ENCODE data around the gene ZNF550.
"Not testable (repeated sequence)": the region's sequence is repeated elsewhere in the genome, so short reads cannot be mapped to it uniquely, and the experiment has no call there.

ZNF550 gene

DNA sequence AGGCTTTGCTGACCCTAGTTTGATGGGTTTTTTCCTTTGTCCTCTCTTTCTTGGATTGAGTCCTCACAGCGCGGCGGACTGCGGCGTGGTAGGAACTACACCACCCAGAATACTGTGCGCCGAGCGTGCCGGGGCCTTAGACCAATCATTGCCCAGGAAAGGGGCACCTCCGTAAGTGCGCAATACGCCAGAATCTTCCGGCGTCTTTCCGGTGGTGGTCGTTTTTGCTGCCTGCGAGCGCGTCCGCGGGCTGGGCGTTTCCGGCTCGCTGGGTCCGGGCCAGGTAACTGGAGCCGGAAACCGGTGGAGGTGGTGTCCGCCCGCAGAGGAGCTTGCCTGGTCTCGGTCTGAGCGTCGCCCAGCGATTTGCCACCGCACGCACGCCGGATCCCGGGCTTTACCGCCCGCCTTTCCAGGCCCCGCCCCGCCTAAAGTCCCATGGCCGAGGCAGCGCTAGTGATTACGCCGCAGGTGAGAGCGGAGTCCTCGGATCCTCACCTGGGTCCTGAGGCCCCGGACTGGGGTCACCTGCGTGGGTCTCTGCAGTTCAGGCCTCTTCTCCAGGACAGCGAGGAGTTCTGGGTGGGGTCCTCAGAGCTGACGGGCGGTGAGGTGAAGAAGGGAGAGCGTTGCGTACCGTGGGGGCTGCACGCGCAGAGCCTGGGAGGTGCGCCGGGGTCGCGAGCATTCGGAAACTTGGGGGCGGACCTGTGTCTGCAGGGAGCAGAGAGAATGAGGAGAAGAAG lies 32.4 kb downstream of the ZNF550 start, which contains the start of gene ZNF549:
ZNF549 (plus strand) TSS at position 221 of the 746 bp plus-strand sequence; CDS start at position 439, 218 bp downstream.
- peak; percentile 89 for DNase-seq

DNA sequence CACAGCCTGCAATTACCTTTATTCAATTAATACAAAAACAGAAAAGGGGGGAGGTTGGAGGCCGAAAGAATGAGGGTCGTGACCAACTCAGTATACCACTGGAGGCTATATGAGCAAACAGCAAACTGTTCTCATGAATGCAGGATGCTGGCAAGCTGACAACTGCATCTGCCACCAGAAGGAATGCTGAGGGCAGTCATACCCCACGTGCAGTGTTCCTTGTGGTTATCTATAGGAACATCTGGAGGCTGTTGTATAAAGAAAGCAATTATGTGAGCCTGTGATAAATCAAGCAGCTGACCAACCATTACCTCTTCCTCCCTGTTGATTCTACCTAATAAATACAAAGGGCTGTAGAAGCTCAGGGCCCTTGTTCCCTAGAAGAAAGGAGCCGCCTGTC lies 41.6 kb downstream of the ZNF550 start:
- not testable (repeated sequence) for DNase-seq

DNA sequence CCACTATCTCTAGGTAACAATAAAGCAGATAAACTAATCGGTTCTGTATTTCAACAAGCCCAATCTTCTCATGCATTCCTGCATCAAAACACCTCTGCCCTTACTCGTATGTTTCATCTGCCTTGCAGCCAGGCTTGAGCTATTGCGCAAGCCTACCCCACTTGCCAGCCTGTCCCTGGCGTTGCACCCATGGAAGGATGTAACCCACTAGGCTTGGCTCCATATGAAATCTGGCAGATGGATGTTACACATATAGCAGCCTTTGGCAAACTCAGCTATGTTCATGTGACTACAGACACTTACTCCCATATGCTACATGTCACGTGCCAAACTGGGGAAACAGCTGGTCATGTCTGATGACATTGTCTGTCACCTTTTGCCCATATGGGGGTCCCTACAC lies 44.4 kb downstream of the ZNF550 start:
- no peak for DNase-seq

DNA sequence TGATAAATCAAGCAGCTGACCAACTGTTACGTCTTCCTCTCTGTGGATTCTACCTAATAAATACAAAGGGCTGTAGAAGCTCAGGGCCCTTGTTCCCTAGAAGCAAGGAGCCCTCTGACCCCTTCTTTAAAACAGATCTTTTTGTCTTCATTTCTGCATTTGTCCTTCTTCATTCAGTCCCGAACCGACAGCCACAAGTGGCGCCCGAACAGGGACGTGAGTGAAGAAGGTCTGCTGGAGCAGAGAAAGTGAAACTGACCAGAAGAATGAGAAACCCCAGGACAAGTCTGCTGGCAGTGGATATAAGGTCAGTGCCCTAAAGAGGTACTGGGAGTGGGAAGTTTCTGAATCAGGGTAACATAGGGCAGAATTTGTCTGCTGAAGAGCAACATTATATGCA lies 46.8 kb downstream of the ZNF550 start:
- no peak for DNase-seq

DNA sequence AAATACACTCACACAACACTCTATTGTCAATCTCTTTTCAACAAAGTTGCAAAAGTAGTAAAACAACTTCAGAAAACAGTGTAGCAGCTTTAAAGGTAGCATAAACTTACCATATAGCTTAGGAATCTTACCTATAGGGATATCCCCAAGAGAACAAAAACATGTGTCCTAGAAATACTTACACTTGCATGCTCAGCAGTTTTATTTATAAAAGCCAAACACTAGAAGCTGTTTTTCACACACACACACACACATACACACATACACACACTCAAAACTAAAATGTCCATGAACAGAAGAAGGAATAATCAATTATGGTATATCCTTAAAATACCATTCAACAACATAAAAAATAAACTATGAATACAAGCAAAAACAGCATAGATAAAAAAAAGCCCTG lies 48.2 kb downstream of the ZNF550 start:
- DNase-seq, result no peak

DNA sequence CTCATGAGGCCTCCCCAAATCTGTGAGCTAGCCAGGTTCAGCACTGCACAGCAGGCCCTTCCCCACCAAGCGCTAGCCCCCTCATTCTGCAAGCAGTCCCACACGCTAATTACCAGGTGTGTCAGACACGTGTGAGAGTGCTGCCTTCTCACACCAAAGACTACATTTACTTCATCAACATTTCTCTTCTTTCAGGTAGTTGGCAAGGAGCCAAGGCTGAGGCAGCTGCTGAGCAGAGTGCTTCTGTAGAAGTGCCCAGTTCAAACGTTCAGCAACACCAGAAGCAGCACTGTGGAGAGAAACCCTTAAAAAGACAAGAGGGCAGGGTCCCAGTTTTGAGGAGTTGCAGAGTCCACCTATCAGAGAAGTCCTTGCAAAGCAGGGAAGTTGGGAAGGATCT lies 53.5 kb downstream of the ZNF550 start:
- DNase-seq, result no peak

DNA sequence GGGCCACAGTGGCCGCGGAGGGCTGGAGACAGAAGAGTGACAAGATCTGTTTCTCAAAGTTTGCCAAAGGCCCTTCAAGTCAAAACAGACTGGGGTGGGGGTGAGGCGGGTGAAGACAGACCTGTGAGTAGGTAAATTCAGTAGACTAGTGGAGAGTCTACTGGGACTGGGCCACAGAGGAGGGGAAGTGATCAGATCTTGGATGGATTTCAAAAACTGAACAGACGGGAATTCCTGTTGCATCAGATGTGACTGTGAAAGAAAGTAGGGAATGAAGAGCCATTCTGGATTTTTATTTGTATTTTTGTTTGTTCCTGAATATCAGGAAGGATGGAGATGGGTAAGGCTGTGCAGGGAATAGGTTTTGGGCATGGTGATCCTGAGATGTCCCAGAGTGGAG lies 59.3 kb downstream of the ZNF550 start:
- not testable (repeated sequence) for DNase-seq

DNA sequence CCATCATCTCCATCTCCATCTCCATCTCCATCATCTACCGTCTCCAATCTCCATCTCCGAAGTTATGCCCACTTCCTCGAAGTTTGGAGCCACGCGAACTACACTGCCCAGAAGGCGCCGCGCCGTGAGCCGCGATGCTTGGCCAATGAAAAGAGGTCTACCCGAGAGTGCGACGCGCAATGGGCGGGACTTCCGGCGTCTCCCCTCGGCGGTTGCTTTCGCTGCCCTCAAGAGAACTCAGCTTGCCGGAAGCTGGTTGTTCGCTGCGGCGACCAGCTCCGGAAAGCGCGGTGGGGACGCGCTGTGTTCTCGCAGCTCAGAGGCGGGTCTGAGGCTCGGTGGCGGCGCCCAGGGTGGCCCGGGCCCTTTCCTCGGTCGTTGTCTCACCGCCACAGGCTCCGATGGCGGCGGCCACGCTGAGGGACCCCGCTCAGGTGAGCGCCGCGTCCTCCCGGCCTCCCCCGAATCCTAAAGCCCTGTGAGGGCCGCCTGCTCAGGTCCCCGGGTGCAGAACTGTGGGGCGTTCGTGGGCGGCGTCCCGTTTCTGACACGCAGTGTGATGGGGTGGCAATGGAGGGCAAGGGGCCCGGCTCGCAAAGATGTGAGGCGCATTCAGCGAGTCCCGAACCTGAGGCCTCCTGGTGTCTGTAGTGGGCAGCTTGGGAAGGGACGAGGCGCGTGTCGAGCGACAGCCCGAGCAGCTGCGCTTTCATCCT lies 59.8 kb downstream of the ZNF550 start, which contains the start of gene ZNF773:
ZNF773 (plus strand) TSS at position 259 of the 716 bp plus-strand sequence; CDS start at position 402, 143 bp downstream.
- peak; percentile 93 for DNase-seq

DNA sequence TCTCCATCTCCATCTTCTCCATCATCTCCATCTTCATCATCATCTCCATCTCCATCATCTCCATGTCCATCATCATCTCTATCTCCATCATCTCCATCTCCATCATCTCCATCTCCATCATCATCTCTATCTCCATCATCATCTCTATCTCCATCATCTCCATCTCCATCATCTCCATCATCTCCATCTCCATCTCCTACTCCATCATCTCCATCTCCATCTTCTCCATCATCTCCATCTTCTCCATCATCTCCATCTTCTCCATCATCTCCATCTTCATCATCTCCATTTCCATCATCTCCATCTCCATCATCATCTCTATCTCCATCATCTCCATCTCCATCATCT lies 60.4 kb downstream of the ZNF550 start:
- not testable (repeated sequence) for DNase-seq

DNA sequence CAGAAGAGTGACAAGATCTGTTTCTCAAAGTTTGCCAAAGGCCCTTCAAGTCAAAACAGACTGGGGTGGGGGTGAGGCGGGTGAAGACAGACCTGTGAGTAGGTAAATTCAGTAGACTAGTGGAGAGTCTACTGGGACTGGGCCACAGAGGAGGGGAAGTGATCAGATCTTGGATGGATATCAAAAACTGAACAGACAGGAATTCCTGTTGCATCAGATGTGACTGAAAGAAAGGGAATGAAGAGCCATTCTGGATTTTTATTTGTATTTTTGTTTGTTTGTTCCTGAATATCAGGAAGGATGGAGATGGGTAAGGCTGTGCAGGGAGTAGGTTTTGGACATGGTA lies 71.4 kb downstream of the ZNF550 start:
- DNase-seq, result not testable (repeated sequence)

DNA sequence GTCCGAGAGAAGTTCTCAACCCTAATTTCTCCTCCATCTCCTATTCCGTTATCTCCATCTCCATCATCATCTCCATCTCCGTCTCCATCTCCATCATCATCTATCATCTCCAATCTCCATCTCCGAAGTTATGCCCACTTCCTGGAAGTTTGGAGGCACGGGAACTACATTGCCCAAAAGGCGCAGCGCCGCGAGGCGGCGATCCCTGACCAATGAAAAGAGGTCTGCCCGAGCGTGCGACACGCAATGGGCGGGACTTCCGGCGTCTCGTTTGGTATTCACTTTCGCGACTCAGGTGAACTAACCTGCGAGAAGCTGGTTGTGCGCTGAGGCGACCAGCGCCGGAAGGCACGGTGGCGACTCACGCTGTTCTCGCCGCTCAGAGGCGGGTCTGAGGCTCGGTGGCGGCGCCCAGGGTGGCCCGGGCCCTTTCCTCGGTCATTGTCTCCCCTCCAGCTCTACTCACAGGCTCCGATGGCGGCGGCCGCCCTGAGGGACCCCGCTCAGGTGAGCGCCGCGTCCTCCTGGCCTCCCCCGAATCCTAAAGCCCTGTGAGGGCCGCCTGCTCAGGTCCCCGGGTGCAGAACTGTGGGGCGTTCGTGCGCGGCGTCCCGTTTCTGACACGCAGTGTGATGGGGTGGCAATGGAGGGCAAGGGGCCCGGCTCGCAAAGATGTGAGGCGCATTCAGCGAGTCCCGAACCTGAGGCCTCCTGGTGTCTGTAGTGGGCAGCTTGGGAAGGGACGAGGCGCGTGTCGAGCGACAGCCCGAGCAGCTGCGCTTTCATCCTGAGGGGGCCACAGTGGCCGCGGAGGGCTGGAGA lies 72.0 kb downstream of the ZNF550 start, which contains the start of gene ZNF419:
ZNF419 (plus strand) TSS at position 274 of the 822 bp plus-strand sequence; CDS start at position 475, 201 bp downstream.
- peak; percentile 91 for DNase-seq
